ENCODE measurements around the gene CCS.

GRCh38 chr11:66563832-66564231 lies 29.2 kb upstream of the CCS start:
- TF ChIP-seq CTCF (IDR thresholded peaks at IDR 0.05; ENCODE audit: insufficient read depth, low read length, poor library complexity, severe bottlenecking) (no peak), EZH2phosphoT487 (conservative IDR thresholded peaks at IDR 0.05; ENCODE audit: low read length) (no peak)
